K562 treated with DMSO at 1 percent for 4 hours (cell line): Measurements from ENCODE around the gene GALNT5. TPM values are rescaled to one million over a fixed set of nuclear protein-coding genes. Genes with fewer than 3 reads are reported as not detected.

Source experiments
- total RNA-seq: library from RNA; unstranded; fragments of 300-600 nt; gene quantifications from 2 replicates; pipeline ENCODE4 v1.2.3, GENCODE V29; 2022; ENCODE audit not compliant: insufficient read depth

Gene GALNT5
- 13.6 and 20.7 TPM in 2 replicates for total RNA-seq

GRCh38 chr2:157257312-157258252 is at the start of gene GALNT5:
Gene GALNT5 (plus strand): TSS chr2:157257705. CDS start chr2:157258083, 378 bp downstream.

GRCh38 chr2:157325786-157326185 is 68.3 kb downstream of the GALNT5 start, which contains the start of gene ERMN:
Gene ERMN (minus strand): TSS chr2:157325824. CDS start chr2:157325642, 182 bp downstream.

Other genes starting within 250 kb of the GALNT5 start
- not detected in 2 replicates for gene ERMN, start 68.1 kb downstream of the GALNT5 start, total RNA-seq
- gene CYTIP, start 186.4 kb downstream of the GALNT5 start, total RNA-seq = 0.33 TPM in 1 of 2 replicates, not detected in the other